B cell (primary cell): ENCODE data around the gene DOHH. TPM values are rescaled to one million over a fixed set of nuclear protein-coding genes. Genes with fewer than 3 reads are reported as not detected.

Experiments
- ATAC-seq: fragments of 200-7000 bp; cut with Tn5 transposase; one replicate; pipeline ENCODE4 v1.10.0; 2021; ENCODE audit warnings: low read depth, mild to moderate bottlenecking, moderate number of reproducible peaks, moderate library complexity
- CTCF ChIA-PET: fragments of 350-600 bp; sonication (Branson Sonifier 250); formaldehyde crosslinking; loops from one replicate; lab custom pipeline; 2021; ENCODE audit warnings: antibody characterized with exemption, inconsistent platforms; lab: Charles Lee
- POLR2A ChIA-PET: fragments of 350-600 bp; sonication (Branson Sonifier 250); formaldehyde crosslinking; loops from one replicate; lab custom pipeline; 2021; ENCODE audit warnings: antibody characterized with exemption; lab: Charles Lee
- DNase-seq: peaks from one replicate; pipeline ENCODE4 v3.0.0; 2013
- H2AFZ ChIP-seq: 2 replicates; pipeline ENCODE4 v1.6.1; 2012; ENCODE audit warnings: mild to moderate bottlenecking, low read depth, low read length; ENCODE audit not compliant: insufficient read depth, poor library complexity, severe bottlenecking
- H3K27ac ChIP-seq, 2 donors: 1 replicate in 1 of 2; 2 replicates in 1 of 2; pipeline ENCODE4 v1.5.1; 2012 to 2013; ENCODE audit warnings: low read length in 2 of 2, mild to moderate bottlenecking in 2 of 2, moderate library complexity in 1 of 2
- H3K27me3 ChIP-seq, 4 experiments: fragments of 200-600 bp in 1 of 4; sonication (generic) in 1 of 4; replicated peaks in 1 of 4; 1 replicate in 2 of 4; 2 replicates in 2 of 4; pipeline versions ENCODE4 v1.6.1 to v1.7.0; 2013 to 2016; ENCODE audit warnings: low read length in 3 of 4, mild to moderate bottlenecking in 2 of 4, mixed read lengths in 1 of 4, moderate library complexity in 1 of 4; ENCODE audit not compliant: insufficient read depth in 4 of 4, control insufficient read depth in 3 of 4; ENCODE audit errors: control extremely low read depth in 1 of 4
- H3K36me3 ChIP-seq, 2 experiments: replicated peaks in 1 of 2; 1 replicate in 1 of 2; 2 replicates in 1 of 2; pipeline versions ENCODE4 v1.6.1 to v1.7.1; 2013; ENCODE audit warnings: low read length in 1 of 2; ENCODE audit not compliant: insufficient read depth in 2 of 2, control insufficient read depth in 1 of 2; ENCODE audit errors: control extremely low read depth in 1 of 2, extremely low read depth in 1 of 2
- H3K4me1 ChIP-seq, 2 donors: fragments of 200-600 bp in 1 of 2; sonication (generic) in 1 of 2; 1 replicate in 1 of 2; 2 replicates in 1 of 2; pipeline versions ENCODE4 v1.5.1 to v1.6.1; 2013 to 2017; ENCODE audit warnings: low read length in 2 of 2; ENCODE audit not compliant: control insufficient read depth in 2 of 2, insufficient read depth in 2 of 2
- H3K4me2 ChIP-seq: replicated peaks from 2 replicates; pipeline ENCODE3; 2012; ENCODE audit warnings: mild to moderate bottlenecking, low read depth, low read length; ENCODE audit not compliant: poor library complexity, severe bottlenecking
- H3K4me3 ChIP-seq, 5 experiments: fragments of 200-600 bp in 1 of 5; sonication (generic) in 1 of 5; 1 replicate in 3 of 5; 2 replicates in 2 of 5; pipeline versions ENCODE4 v1.5.1 to v1.7.0; 2011 to 2016; ENCODE audit warnings: low read length in 4 of 5, mild to moderate bottlenecking in 4 of 5, low read depth in 2 of 5, control low read depth in 1 of 5, moderate library complexity in 1 of 5; ENCODE audit not compliant: insufficient read depth in 1 of 5; ENCODE audit errors: control extremely low read depth in 1 of 5, extremely low read depth in 1 of 5
- H3K79me2 ChIP-seq: fragments of 200-600 bp; sonication (generic); one replicate; pipeline ENCODE4 v1.6.0; 2016; ENCODE audit warnings: low read length; ENCODE audit not compliant: control insufficient read depth, insufficient read depth
- H3K9ac ChIP-seq: fragments of 200-600 bp; sonication (generic); 2 replicates; pipeline ENCODE4 v1.6.1; 2017; ENCODE audit warnings: mild to moderate bottlenecking, low read length, moderate library complexity
- H3K9me3 ChIP-seq, 3 donors: one replicate each; pipeline versions ENCODE4 v1.6.1 to v1.7.1; 2013; ENCODE audit warnings: low read length in 2 of 3; ENCODE audit not compliant: control insufficient read depth in 2 of 3, insufficient read depth in 1 of 3; ENCODE audit errors: control extremely low read depth in 1 of 3
- H4K20me1 ChIP-seq: 2 replicates; pipeline ENCODE4 v1.6.0; 2012; ENCODE audit warnings: mild to moderate bottlenecking, low read length; ENCODE audit not compliant: insufficient read depth, control insufficient read depth, poor library complexity, severe bottlenecking
- H3K27ac Mint-ChIP-seq: one replicate; pipeline ENCODE4 v1.8.0; 2021; ENCODE audit warnings: mixed read lengths
- H3K27me3 Mint-ChIP-seq: one replicate; pipeline ENCODE4 v1.8.0; 2021; ENCODE audit warnings: mixed read lengths
- H3K4me1 Mint-ChIP-seq: one replicate; pipeline ENCODE4 v1.8.0; 2021; ENCODE audit warnings: mixed read lengths
- H3K4me3 Mint-ChIP-seq: one replicate; pipeline ENCODE4 v1.8.0; 2021; ENCODE audit warnings: mixed read lengths
- H3K9me3 Mint-ChIP-seq: one replicate; pipeline ENCODE4 v1.8.0; 2022; ENCODE audit warnings: mixed read lengths; ENCODE audit not compliant: insufficient read depth
- EZH2 ChIP-seq: IDR thresholded peaks from 2 replicates; pipeline ENCODE4 v1.6.1; 2012; ENCODE audit warnings: borderline replicate concordance, low read depth, mild to moderate bottlenecking, moderate library complexity, low read length; ENCODE audit not compliant: insufficient read depth, poor library complexity, severe bottlenecking
- WGBS: methylation state at CpG from one replicate; pipeline ENCODE4 v1.1.5; 2013; ENCODE audit warnings: missing lambda C conversion rate; ENCODE audit not compliant: insufficient coverage; 5-methylcytosine and 5-hydroxymethylcytosine counted together
- intact Hi-C: fragments of 100-400 bp; cut with micrococcal nuclease; formaldehyde crosslinking; loops from one replicate; pipeline ENCODE4 v1.10.0; 2022
- polyA plus RNA-seq: library from polyadenylated mRNA; depleted of rRNA; stranded (reverse); fragments of >200 nt; gene quantifications from 2 replicates; pipeline ENCODE4 v1.2.3, GENCODE V29; 2012
- total RNA-seq, 2 donors: library from RNA; stranded (reverse); fragments of 120-200 nt in 1 of 2; gene quantifications; 1 replicate in 1 of 2; 2 replicates in 1 of 2; pipeline versions ENCODE4 v1.2.3 to v1.2.4, GENCODE V29; 2013 to 2022
- TF ChIP-seq, protein P1 (sequence below): fragments of 200-600 bp; IDR thresholded peaks from one replicate; pipeline ENCODE4 v1.8.0; 2022; ENCODE audit warnings: antibody characterized with exemption, mild to moderate bottlenecking

The DOHH gene
- total and polyA plus RNA-seq, 2 donors (not counting 1 experiment from before 2014, with no cell fraction given) = 6.6 to 8.6 TPM

DNA sequence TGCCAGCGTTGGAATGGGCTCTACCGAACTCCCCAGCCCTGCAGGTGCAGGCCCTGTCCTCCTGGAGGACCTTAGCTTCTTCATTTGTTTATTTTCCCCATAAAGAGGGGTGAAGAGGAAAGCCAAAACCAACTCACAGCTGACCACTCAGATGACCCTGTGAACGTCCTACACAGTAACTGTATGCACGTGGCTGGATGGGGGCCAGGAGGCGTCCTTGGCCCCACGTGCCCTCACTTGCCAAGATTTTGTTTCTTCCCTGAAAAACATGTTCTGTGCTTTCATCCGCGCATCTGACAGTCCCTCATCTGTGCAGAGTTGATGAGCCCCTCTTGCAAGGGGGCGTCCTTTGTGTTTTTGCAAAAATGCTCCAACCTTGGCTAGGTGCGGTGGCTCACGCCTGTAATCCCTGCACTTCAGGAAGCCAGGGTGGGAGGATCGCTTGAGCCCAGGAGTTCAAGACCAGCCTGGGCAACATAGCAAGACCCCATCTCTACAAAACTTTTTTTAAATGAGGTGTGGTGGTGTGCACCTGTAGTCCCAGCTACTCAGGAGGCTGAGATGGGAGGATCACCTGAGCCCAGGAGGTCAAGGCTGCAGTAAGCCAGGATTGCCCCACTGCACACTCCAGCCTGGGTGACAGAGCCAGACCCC lies 33.2 kb upstream of the DOHH start:
- ChIA-PET POLR2A (interaction anchor here (1.2 kb wide), 1 partner anchor 23 kb away, joined by 6 read pairs; no protein-coding TSS in a partner anchor), CTCF (no interaction called here)
- no peaks in the 10 kb centered on the region for H3K9me3 ChIP-seq
- no peak overlapping the region for H3K9ac ChIP-seq
- DNase-seq (no peak), ATAC-seq (no peak)
- H3K27ac ChIP-seq = no peak overlapping the region
- H3K4me3 ChIP-seq = no peak overlapping the region
- peaks cover 21% of the 10 kb centered on the region for H4K20me1 ChIP-seq
- no peak overlapping the region for H2AFZ ChIP-seq
- H3K4me1 ChIP-seq = no peaks in the 10 kb centered on the region
- H3K79me2 ChIP-seq = peaks cover 7% of the 10 kb centered on the region
- peaks cover 0 to 44% of the 10 kb centered on the region in 2 experiments for H3K36me3 ChIP-seq
- no peak overlapping the region for H3K4me3 Mint-ChIP-seq
- TF ChIP-seq, protein P1, sequence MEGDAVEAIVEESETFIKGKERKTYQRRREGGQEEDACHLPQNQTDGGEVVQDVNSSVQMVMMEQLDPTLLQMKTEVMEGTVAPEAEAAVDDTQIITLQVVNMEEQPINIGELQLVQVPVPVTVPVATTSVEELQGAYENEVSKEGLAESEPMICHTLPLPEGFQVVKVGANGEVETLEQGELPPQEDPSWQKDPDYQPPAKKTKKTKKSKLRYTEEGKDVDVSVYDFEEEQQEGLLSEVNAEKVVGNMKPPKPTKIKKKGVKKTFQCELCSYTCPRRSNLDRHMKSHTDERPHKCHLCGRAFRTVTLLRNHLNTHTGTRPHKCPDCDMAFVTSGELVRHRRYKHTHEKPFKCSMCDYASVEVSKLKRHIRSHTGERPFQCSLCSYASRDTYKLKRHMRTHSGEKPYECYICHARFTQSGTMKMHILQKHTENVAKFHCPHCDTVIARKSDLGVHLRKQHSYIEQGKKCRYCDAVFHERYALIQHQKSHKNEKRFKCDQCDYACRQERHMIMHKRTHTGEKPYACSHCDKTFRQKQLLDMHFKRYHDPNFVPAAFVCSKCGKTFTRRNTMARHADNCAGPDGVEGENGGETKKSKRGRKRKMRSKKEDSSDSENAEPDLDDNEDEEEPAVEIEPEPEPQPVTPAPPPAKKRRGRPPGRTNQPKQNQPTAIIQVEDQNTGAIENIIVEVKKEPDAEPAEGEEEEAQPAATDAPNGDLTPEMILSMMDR = no peak
- no peak for TF ChIP-seq EZH2
- intact Hi-C loops = no loop called here
- no peaks in the 10 kb centered on the region for H3K9me3 Mint-ChIP-seq
- H3K27me3 ChIP-seq = no peaks in the 10 kb centered on the region
- H3K27ac Mint-ChIP-seq = peak overlapping the region; percentile 32
- no peaks in the 10 kb centered on the region for H3K27me3 Mint-ChIP-seq
- no peaks in the 10 kb centered on the region for H3K4me1 Mint-ChIP-seq
- no peak overlapping the region for H3K4me2 ChIP-seq
- WGBS = over 99% methylated on average over 7 of the region's 12 CpGs

DNA sequence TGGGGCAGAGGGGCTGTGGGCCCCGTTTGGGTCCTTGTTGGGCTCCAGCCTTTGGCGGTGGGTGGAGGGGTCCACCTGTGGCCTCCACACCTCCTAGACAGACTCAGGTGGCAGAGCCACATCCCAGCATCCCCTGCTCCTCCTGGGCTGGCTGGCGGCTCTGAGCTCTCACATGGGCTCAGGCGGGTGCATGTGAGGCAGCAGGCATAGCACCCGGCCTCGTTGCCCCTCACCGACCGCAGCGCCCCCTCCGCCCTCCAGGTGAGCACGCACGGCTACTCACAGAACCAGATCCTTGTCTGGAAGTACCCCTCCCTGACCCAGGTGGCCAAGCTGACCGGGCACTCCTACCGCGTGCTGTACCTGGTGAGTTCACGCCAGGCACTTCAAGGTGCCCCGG lies 32.6 kb upstream of the DOHH start:
- Histone ChIP-seq H3K79me2 (peaks cover 12% of the 10 kb centered on the region), H3K4me2 (no peak overlapping the region), H3K27ac (no peak overlapping the region), H3K36me3 (peaks cover 0 to 48% of the 10 kb centered on the region in 2 experiments), H4K20me1 (peaks cover 28% of the 10 kb centered on the region), H3K27me3 (no peaks in the 10 kb centered on the region), H3K4me1 (no peaks in the 10 kb centered on the region), H3K4me3 (no peak overlapping the region), H3K9ac (no peak overlapping the region), H3K9me3 (no peaks in the 10 kb centered on the region), H2AFZ (no peak overlapping the region)
- Mint-ChIP-seq H3K27ac (no peak overlapping the region), H3K4me3 (no peak overlapping the region), H3K9me3 (no peaks in the 10 kb centered on the region), H3K4me1 (no peaks in the 10 kb centered on the region), H3K27me3 (no peaks in the 10 kb centered on the region)
- TF ChIP-seq EZH2 = no peak
- TF ChIP-seq, protein P1 = no peak
- intact Hi-C loops = no loop called here
- WGBS = 94% methylated on average over 17 of the region's 17 CpGs
- ATAC-seq (no peak), DNase-seq (no peak)
- ChIA-PET CTCF (no interaction called here), POLR2A (no interaction called here)
